Karpas-422 (cell line): ENCODE measurements around the gene MAPK7. TPM values are rescaled to one million over a fixed set of nuclear protein-coding genes. Genes with fewer than 3 reads are reported as not detected.

Experiments
- DNase-seq: peaks from one replicate; pipeline ENCODE4 v3.0.0-alpha.2; 2015
- H2AFZ ChIP-seq: fragments of 200-600 bp; sonication (generic); 2 replicates; pipeline ENCODE4 v1.6.1; 2014; ENCODE audit warnings: antibody characterized with exemption, low read length, mixed read lengths
- H3K27ac ChIP-seq: fragments of 200-600 bp; sonication (generic); 2 replicates; pipeline ENCODE4 v1.5.1; 2014; ENCODE audit warnings: mild to moderate bottlenecking, low read length, moderate library complexity
- H3K27me3 ChIP-seq: fragments of 200-600 bp; sonication (generic); 2 replicates; pipeline ENCODE4 v1.6.1; 2014; ENCODE audit warnings: low read length, mixed read lengths
- H3K36me3 ChIP-seq: fragments of 200-600 bp; sonication (generic); 2 replicates; pipeline ENCODE4 v1.6.1; 2014; ENCODE audit warnings: low read length, mixed read lengths; ENCODE audit not compliant: insufficient read depth
- H3K4me1 ChIP-seq: fragments of 200-600 bp; sonication (generic); 2 replicates; pipeline ENCODE4 v1.6.1; 2014; ENCODE audit warnings: mild to moderate bottlenecking, low read length, mixed read lengths
- H3K4me2 ChIP-seq: fragments of 200-600 bp; sonication (generic); 2 replicates; pipeline ENCODE4 v1.6.1; 2014; ENCODE audit warnings: low read length, low read depth, mild to moderate bottlenecking; ENCODE audit not compliant: poor library complexity, severe bottlenecking
- H3K4me3 ChIP-seq: fragments of 200-600 bp; sonication (generic); 2 replicates; pipeline ENCODE4 v1.5.1; 2014; ENCODE audit warnings: mild to moderate bottlenecking, antibody characterized with exemption, low read length, mixed read lengths
- H3K79me2 ChIP-seq: fragments of 200-600 bp; sonication (generic); 2 replicates; pipeline ENCODE4 v1.6.1; 2014; ENCODE audit warnings: mild to moderate bottlenecking, low read length, mixed read lengths
- H3K9ac ChIP-seq: fragments of 200-600 bp; sonication (generic); 2 replicates; pipeline ENCODE4 v1.6.0; 2014; ENCODE audit warnings: low read length
- H3K9me2 ChIP-seq: fragments of 200-600 bp; sonication (generic), shearing (Covaris generic); replicated peaks from 2 replicates; pipeline ENCODE4 v1.6.0; 2014; ENCODE audit warnings: mild to moderate bottlenecking, low read length, moderate library complexity; ENCODE audit not compliant: insufficient read depth
- H3K9me3 ChIP-seq: fragments of 300-700, 200-600 bp; sonication (generic); 2 replicates; pipeline ENCODE4 v1.6.1; 2014; ENCODE audit warnings: low read length, mixed read lengths
- H4K20me1 ChIP-seq: fragments of 200-600 bp; sonication (generic); 2 replicates; pipeline ENCODE4 v1.6.1; 2014; ENCODE audit warnings: mild to moderate bottlenecking, antibody characterized with exemption, low read length, low read depth; ENCODE audit not compliant: insufficient read depth
- total RNA-seq: library from RNA; depleted of rRNA; stranded (reverse); fragments of >200 nt; shearing (Covaris generic); gene quantifications from 2 replicates; pipeline ENCODE4 v1.2.3, GENCODE V29; 2014; ENCODE audit warnings: low replicate concordance

The MAPK7 gene
- total RNA-seq, 1 experiment from 2014 or later = 4.1 TPM

- no peak overlapping the region for H3K4me2 ChIP-seq
- no peak overlapping the region for H2AFZ ChIP-seq
- H3K4me1 ChIP-seq = no peaks in the 10 kb centered on the region
- H3K27me3 ChIP-seq = no peaks in the 10 kb centered on the region
- no peaks in the 10 kb centered on the region for H3K36me3 ChIP-seq
- no peaks in the 10 kb centered on the region for H3K79me2 ChIP-seq
- no peak overlapping the region for H3K9ac ChIP-seq
- H3K9me2 ChIP-seq = no peaks in the 10 kb centered on the region
- no peak overlapping the region for H3K4me3 ChIP-seq
- no peak overlapping the region for H3K27ac ChIP-seq
- DNase-seq = no peak
- no peaks in the 10 kb centered on the region for H3K9me3 ChIP-seq
- H4K20me1 ChIP-seq = no peaks in the 10 kb centered on the region
These were observed 37.0 kb downstream of the MAPK7 start for GRCh38 chr17:19415311-19415710.

- H3K27ac ChIP-seq = no peak overlapping the region
- no peak overlapping the region for H3K9ac ChIP-seq
- H2AFZ ChIP-seq = no peak overlapping the region
- H3K4me3 ChIP-seq = no peak overlapping the region
- H3K9me2 ChIP-seq = no peaks in the 10 kb centered on the region
- H3K9me3 ChIP-seq = no peaks in the 10 kb centered on the region
- no peaks in the 10 kb centered on the region for H3K27me3 ChIP-seq
- H3K36me3 ChIP-seq = no peaks in the 10 kb centered on the region
- no peak overlapping the region for H3K4me2 ChIP-seq
- no peaks in the 10 kb centered on the region for H3K4me1 ChIP-seq
- no peak for DNase-seq
- no peaks in the 10 kb centered on the region for H3K79me2 ChIP-seq
- H4K20me1 ChIP-seq = no peaks in the 10 kb centered on the region
These were observed 37.8 kb downstream of the MAPK7 start for GRCh38 chr17:19415806-19416775.

- no peak overlapping the region for H3K27ac ChIP-seq
- no peaks in the 10 kb centered on the region for H4K20me1 ChIP-seq
- H3K79me2 ChIP-seq = no peaks in the 10 kb centered on the region
- no peak overlapping the region for H3K9ac ChIP-seq
- H3K4me1 ChIP-seq = no peaks in the 10 kb centered on the region
- H3K9me3 ChIP-seq = no peaks in the 10 kb centered on the region
- no peak overlapping the region for H2AFZ ChIP-seq
- H3K36me3 ChIP-seq = no peaks in the 10 kb centered on the region
- no peak overlapping the region for H3K4me2 ChIP-seq
- DNase-seq = no peak
- H3K4me3 ChIP-seq = no peak overlapping the region
- no peaks in the 10 kb centered on the region for H3K9me2 ChIP-seq
- no peaks in the 10 kb centered on the region for H3K27me3 ChIP-seq
These were observed 39.3 kb downstream of the MAPK7 start for GRCh38 chr17:19417611-19418010.

GRCh38 chr17:19418251-19418992 is 40.1 kb downstream of the MAPK7 start:
- H3K4me2 ChIP-seq = no peak overlapping the region
- no peak overlapping the region for H3K27ac ChIP-seq
- DNase-seq = peak; percentile 54
- no peaks in the 10 kb centered on the region for H3K4me1 ChIP-seq
- no peaks in the 10 kb centered on the region for H4K20me1 ChIP-seq
- H3K9me2 ChIP-seq = no peaks in the 10 kb centered on the region
- H3K9me3 ChIP-seq = no peaks in the 10 kb centered on the region
- no peak overlapping the region for H2AFZ ChIP-seq
- H3K9ac ChIP-seq = no peak overlapping the region
- no peaks in the 10 kb centered on the region for H3K27me3 ChIP-seq
- no peaks in the 10 kb centered on the region for H3K79me2 ChIP-seq
- H3K36me3 ChIP-seq = no peaks in the 10 kb centered on the region
- no peak overlapping the region for H3K4me3 ChIP-seq

- Histone ChIP-seq H3K9me3 (no peaks in the 10 kb centered on the region), H3K79me2 (no peaks in the 10 kb centered on the region), H3K4me2 (no peak overlapping the region), H4K20me1 (no peaks in the 10 kb centered on the region), H3K4me1 (no peaks in the 10 kb centered on the region), H3K9ac (no peak overlapping the region), H2AFZ (no peak overlapping the region), H3K27me3 (no peaks in the 10 kb centered on the region), H3K4me3 (no peak overlapping the region), H3K27ac (no peak overlapping the region), H3K9me2 (no peaks in the 10 kb centered on the region), H3K36me3 (no peaks in the 10 kb centered on the region)
- no peak for DNase-seq
These were observed 42.9 kb downstream of the MAPK7 start for GRCh38 chr17:19421219-19421618.

- Histone ChIP-seq H2AFZ (no peak overlapping the region), H3K27me3 (no peaks in the 10 kb centered on the region), H3K4me3 (no peak overlapping the region), H3K79me2 (no peaks in the 10 kb centered on the region), H3K9me2 (no peaks in the 10 kb centered on the region), H3K9ac (no peak overlapping the region), H3K4me2 (no peak overlapping the region), H3K4me1 (no peaks in the 10 kb centered on the region), H3K27ac (no peak overlapping the region), H3K9me3 (no peaks in the 10 kb centered on the region), H3K36me3 (no peaks in the 10 kb centered on the region), H4K20me1 (no peaks in the 10 kb centered on the region)
- DNase-seq = no peak
These were observed 43.6 kb downstream of the MAPK7 start for GRCh38 chr17:19421926-19422325.

- Histone ChIP-seq H3K4me2 (no peak overlapping the region), H3K27me3 (no peaks in the 10 kb centered on the region), H3K4me3 (no peak overlapping the region), H3K9me2 (no peaks in the 10 kb centered on the region), H3K27ac (no peak overlapping the region), H3K36me3 (no peaks in the 10 kb centered on the region), H3K9ac (no peak overlapping the region), H3K4me1 (peaks cover under 1% of the 10 kb centered on the region; the same call in 1 of the 2 replicates), H4K20me1 (no peaks in the 10 kb centered on the region), H3K9me3 (no peaks in the 10 kb centered on the region), H3K79me2 (no peaks in the 10 kb centered on the region), H2AFZ (no peak overlapping the region)
- DNase-seq = no peak
These were observed 46.9 kb downstream of the MAPK7 start for GRCh38 chr17:19424934-19425868.
